Pancreas (tissue), 10 donors: ENCODE measurements around the gene FAM217B. TPM values are rescaled to one million over a fixed set of nuclear protein-coding genes. Genes with fewer than 3 reads are reported as not detected.
A peak's percentile ranks its signal among the peaks of the same experiment; 100 is the strongest.
"Not testable (repeated sequence)": the region's sequence is repeated elsewhere in the genome, so short reads cannot be mapped to it uniquely, and the experiment has no call there.

Source experiments
- ATAC-seq, 4 donors: fragments of 200-7000 bp; cut with Tn5 transposase; one replicate each; pipeline versions ENCODE4 v1.8.0 to v1.9.1; 2020; ENCODE audit warnings: mild to moderate bottlenecking in 4 of 4, moderate library complexity in 4 of 4
- DNase-seq, 6 donors: peaks; one replicate each; pipeline ENCODE4 v3.0.0-alpha.2; 2020
- FAIRE-seq: peaks from 2 replicates; lab custom pipeline; 2012; peaks lifted over from hg19 to GRCh38; lab: Jason Lieb, UNC
- H3K27ac ChIP-seq, 4 donors: fragments of 200-600 bp; sonication (generic); 1 replicate in 3 of 4; 2 replicates in 1 of 4; pipeline versions ENCODE4 v1.5.0 to v1.8.0; 2020
- H3K27me3 ChIP-seq, 4 donors: fragments of 200-600 bp; one replicate each; pipeline ENCODE4 v1.8.0; 2021
- H3K36me3 ChIP-seq, 3 donors: fragments of 200-600 bp; sonication (generic) in 1 of 3; one replicate each; pipeline versions ENCODE4 v1.5.0 to v1.8.0; 2020 to 2021
- H3K4me1 ChIP-seq, 3 donors: fragments of 200-600 bp; one replicate each; pipeline ENCODE4 v1.8.0; 2021
- H3K4me3 ChIP-seq, 4 donors: fragments of 200-600 bp; sonication (generic) in 2 of 4; one replicate each; pipeline versions ENCODE4 v1.5.0 to v1.8.0; 2020 to 2021
- H3K9me3 ChIP-seq, 4 donors: fragments of 200-600 bp; one replicate each; pipeline ENCODE4 v1.8.0; 2021
- WGBS, 2 donors: extraction: QIAGEN DNeasy Blood & Tissue Kit; methylation state at CpG; one replicate each; pipeline ENCODE4 v1.1.7; 2013; 5-methylcytosine and 5-hydroxymethylcytosine counted together
- intact Hi-C, 3 donors: fragments of 100-400 bp; cut with DNase I; formaldehyde crosslinking; loops; one replicate each; pipeline versions ENCODE4 v1.11.1 to v1.14.2; 2022
- polyA plus RNA-seq, 2 donors: library from polyadenylated mRNA; stranded (reverse); fragments of 200-250 nt; gene quantifications; one replicate each; pipeline ENCODE4 v1.2.3, GENCODE V29; 2013
- total RNA-seq, 6 donors: library from RNA; stranded (reverse); fragmentation: NEBNext Ultra II Directional in 4 of 6; extraction: Animal tissue kit (Norgen Biotek cat#: 25700) in 4 of 6; gene quantifications; one replicate each; pipeline versions ENCODE4 v1.2.1 to v1.2.4, GENCODE V29; 2021 to 2023
- TF ChIP-seq, protein P1 (sequence below), 4 donors: fragments of 200-600 bp; sonication (generic) in 3 of 4; IDR thresholded peaks; one replicate each; pipeline versions ENCODE4 v1.5.0 to v1.8.0; 2021; ENCODE audit warnings: antibody characterized with exemption in 4 of 4
- donor health status: healthy with polysubstance abuse.
- donor health status: DM: no; HTN: no; CAD: no; lungs with moderate emphysema.
- donor health status: DM: no; HTN: no; CAD: no.
- donor health status: control.
- donor health status: control.
- donor health status: Bipolar disorder and iron deficiency.
- donor health status: DM: yes; HTN: yes; CAD: no.
- donor health status: DM: no; HTN: no; CAD: no.
- donor health status: DM: no; HTN: no; CAD: no.
- donor health status: DM: yes; HTN: yes; CAD: no.

The FAM217B gene
- total and polyA plus RNA-seq, 8 donors = 1.4 to 6.6 (median 2.8) TPM

DNA sequence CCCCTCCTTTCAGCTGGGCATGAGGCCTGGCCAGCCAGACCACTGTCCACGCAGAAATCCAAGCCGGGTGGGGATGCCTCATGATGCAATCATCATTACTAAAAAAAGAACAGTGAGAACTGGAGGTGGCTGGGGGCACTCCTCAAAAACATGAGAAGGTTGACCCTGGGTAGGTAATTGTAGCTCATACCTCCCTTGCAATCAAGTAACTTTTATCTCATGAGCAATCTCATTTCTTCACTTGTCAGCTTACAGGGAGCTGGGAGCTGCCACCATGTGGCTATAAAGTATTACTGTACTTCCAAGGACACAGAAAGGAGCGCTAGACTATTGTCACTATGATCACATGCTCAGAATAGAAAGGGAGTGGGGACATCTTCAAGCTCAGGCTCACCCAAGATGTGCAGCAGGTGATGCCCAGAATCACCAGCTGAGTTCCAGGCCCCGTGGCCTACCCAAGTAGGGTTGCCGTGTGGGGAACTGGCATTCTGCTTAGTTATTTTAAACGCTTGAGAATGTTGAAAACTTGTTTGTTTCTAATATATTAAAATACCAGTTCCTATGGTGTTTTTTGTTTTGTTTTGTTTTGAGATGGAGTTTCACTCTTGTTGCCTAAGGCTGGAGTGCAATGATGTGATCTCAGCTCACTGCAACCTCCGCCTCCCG lies 15.1 kb downstream of the FAM217B start:
- ATAC-seq (peak in 3 of 4 donors; percentile 64 to 72 (median 69)), DNase-seq (no peak), FAIRE-seq (no peak)
- TF ChIP-seq, protein P1, sequence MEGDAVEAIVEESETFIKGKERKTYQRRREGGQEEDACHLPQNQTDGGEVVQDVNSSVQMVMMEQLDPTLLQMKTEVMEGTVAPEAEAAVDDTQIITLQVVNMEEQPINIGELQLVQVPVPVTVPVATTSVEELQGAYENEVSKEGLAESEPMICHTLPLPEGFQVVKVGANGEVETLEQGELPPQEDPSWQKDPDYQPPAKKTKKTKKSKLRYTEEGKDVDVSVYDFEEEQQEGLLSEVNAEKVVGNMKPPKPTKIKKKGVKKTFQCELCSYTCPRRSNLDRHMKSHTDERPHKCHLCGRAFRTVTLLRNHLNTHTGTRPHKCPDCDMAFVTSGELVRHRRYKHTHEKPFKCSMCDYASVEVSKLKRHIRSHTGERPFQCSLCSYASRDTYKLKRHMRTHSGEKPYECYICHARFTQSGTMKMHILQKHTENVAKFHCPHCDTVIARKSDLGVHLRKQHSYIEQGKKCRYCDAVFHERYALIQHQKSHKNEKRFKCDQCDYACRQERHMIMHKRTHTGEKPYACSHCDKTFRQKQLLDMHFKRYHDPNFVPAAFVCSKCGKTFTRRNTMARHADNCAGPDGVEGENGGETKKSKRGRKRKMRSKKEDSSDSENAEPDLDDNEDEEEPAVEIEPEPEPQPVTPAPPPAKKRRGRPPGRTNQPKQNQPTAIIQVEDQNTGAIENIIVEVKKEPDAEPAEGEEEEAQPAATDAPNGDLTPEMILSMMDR (IDR thresholded peaks at IDR 0.05) = no peak
- Histone ChIP-seq H3K4me1 (peaks cover 5 to 10% (median 5%) of the 10 kb centered on the region in 3 donors), H3K9me3 (no peaks in the 10 kb centered on the region), H3K36me3 (no peaks in the 10 kb centered on the region), H3K27me3 (peaks cover 0 to 8% (median 3%) of the 10 kb centered on the region in 4 donors), H3K27ac (no peak overlapping the region), H3K4me3 (no peak overlapping the region)
- WGBS, 2 donors = 73 to 76% methylated on average over 8 of the region's 8 CpGs
- intact Hi-C loops = no loop called here

DNA sequence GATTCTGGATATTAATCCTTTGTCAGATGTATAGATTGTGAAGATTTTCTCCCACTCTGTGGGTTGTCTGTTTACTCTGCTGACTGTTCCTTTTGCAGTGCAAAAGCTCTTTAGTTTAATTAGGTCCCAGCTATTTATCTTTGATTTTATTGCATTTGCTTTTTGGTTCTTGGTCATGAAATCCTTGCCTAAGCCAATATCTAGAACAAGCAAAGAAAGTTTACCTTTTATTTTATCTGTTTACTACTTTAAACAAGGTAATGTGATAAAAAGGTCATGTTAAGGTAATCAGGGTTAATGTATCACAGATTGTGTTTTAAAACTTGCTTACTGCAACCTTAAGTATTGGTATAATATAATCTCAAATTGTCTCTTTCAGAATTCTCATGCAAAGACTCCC lies 17.4 kb downstream of the FAM217B start:
- H3K4me3 ChIP-seq, H3K9me3 ChIP-seq, H3K4me1 ChIP-seq, H3K36me3 ChIP-seq, DNase-seq, FAIRE-seq, intact Hi-C loops, H3K27ac ChIP-seq, H3K27me3 ChIP-seq: not testable (repeated sequence)
- ATAC-seq = peak in 2 of 4 donors; percentile 51 to 72

DNA sequence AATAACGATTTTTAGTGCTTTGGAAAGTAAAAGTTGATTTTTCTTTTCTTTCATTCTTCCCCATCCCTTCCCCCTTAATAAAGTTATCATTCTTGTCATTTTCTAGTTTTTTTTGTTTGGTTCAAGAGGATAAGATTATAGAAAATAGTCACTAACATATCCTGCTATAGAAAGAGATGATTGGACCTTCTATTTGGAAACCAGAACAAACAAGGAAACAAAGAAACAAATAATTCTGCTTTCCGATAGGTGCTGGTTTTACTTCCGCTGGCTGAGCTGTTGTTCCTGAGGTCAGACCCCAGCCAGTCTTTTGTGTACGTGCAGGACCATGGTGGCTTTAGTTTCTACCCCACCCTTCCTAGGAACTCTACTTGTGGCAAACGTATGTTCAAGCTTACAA lies 17.9 kb downstream of the FAM217B start, which contains the start of gene CDH26:
Gene CDH26, plus strand, starts transcription at position 301 of the 400 bp plus-strand sequence. CDS start 304 bp downstream, outside the sequence.
- no peak within 1 kb of the TSS for H3K27ac ChIP-seq
- TF ChIP-seq, protein P1 (IDR thresholded peaks at IDR 0.05) = no peak
- DNase-seq (no peak), ATAC-seq (no peak), FAIRE-seq (no peak)
- H3K36me3 ChIP-seq = no peaks in the 10 kb centered on the region
- H3K4me1 ChIP-seq = peaks cover 5 to 10% (median 5%) of the 10 kb centered on the region in 3 donors
- H3K9me3 ChIP-seq = no peaks in the 10 kb centered on the region
- intact Hi-C loops = no loop called here
- H3K27me3 ChIP-seq = peaks cover 0 to 8% (median 0%) of the 10 kb centered on the region in 4 donors
- H3K4me3 ChIP-seq = no peak within 1 kb of the TSS
- 68 to 79% methylated on average over 5 of the region's 5 CpGs for WGBS, 2 donors

DNA sequence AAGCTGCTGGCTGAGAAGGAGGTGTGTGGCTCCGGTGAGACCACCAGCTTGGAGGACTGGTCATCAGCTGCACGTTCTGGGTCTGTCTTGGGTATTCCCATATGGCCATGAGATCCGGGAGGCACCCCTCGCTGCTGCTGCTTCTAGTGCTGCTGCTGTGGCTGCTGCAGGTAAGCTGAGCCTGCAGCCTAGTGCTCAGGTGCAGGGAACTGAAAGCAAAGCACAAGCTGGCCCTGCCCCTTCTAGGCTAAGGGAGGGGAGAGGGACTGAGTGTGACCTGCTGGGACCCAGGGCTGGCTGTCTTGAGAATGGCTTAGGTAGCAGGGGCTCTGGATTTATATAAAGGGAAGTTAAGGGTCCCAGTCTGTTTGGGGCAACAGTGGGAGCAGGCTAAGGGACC lies 18.4 kb downstream of the FAM217B start:
- intact Hi-C loops = no loop called here
- peaks cover 0 to 8% (median 0%) of the 10 kb centered on the region in 4 donors for H3K27me3 ChIP-seq
- no peaks in the 10 kb centered on the region for H3K36me3 ChIP-seq
- H3K4me1 ChIP-seq = peaks cover 5 to 10% (median 5%) of the 10 kb centered on the region in 3 donors
- TF ChIP-seq, protein P1 (IDR thresholded peaks at IDR 0.05) = no peak
- no peak overlapping the region for H3K4me3 ChIP-seq
- DNase-seq (no peak), ATAC-seq (no peak), FAIRE-seq (no peak)
- WGBS, 2 donors = 92 to 93% methylated on average over 4 of the region's 4 CpGs
- H3K27ac ChIP-seq = no peak overlapping the region
- H3K9me3 ChIP-seq = no peaks in the 10 kb centered on the region

DNA sequence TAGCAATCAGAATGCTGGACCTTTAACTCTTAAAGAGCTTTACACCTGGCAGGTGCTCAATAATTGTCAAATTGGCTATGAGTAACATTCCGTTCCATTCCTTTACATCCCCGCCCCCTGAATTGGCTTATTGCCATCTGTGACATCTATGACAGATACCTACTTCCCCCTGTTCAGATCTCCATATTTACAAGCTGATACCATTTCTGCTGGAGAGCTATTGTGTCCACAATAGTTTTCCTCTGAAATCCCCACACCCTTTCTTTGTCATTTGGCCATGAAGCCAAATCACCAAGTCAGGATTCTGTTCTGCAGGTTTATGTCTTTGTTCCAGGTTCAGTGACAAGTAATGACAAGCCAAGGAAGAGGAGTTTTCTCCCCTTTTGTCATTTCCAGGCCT lies 21.2 kb downstream of the FAM217B start:
- DNase-seq = no peak
- no peak for ATAC-seq
- FAIRE-seq = no peak
- intact Hi-C loops = no loop called here
- H3K4me3 ChIP-seq = no peak overlapping the region
- H3K9me3 ChIP-seq = no peaks in the 10 kb centered on the region
- 43 to 51% methylated on average over 2 of the region's 2 CpGs for WGBS, 2 donors
- H3K27ac ChIP-seq = no peak overlapping the region
- TF ChIP-seq, protein P1 (IDR thresholded peaks at IDR 0.05) = no peak
- no peaks in the 10 kb centered on the region for H3K36me3 ChIP-seq
- peaks cover 5 to 10% (median 5%) of the 10 kb centered on the region in 3 donors for H3K4me1 ChIP-seq
- no peaks in the 10 kb centered on the region for H3K27me3 ChIP-seq
